ENCODE measurements around the gene BCL2.

The BCL2 gene

GRCh38 chr18:63185984-63186383 is 133.6 kb downstream of the BCL2 start:
- no CpG with 5 or more reads among the region's 2 CpGs for WGBS, 2 experiments (ENCODE audit: insufficient coverage in 2 of 2)
- H3K27ac ChIP-seq (ENCODE audit: low read depth, low read length, severe bottlenecking): no peak overlapping the region
- no peaks in the 10 kb centered on the region for H3K4me1 ChIP-seq (ENCODE audit: control insufficient read depth, insufficient read depth, low read length, poor library complexity, severe bottlenecking)
- H3K36me3 ChIP-seq (ENCODE audit: control insufficient read depth, insufficient read depth, low read length): no peaks in the 10 kb centered on the region
- no peaks in the 10 kb centered on the region for H3K9me3 ChIP-seq (ENCODE audit: control insufficient read depth, low read length)
- no peak overlapping the region for H3K4me3 ChIP-seq (ENCODE audit: extremely low read depth, insufficient read depth, low read length, poor library complexity, severe bottlenecking)

GRCh38 chr18:63183952-63184770 is 135.4 kb downstream of the BCL2 start:
- H3K36me3 ChIP-seq (ENCODE audit: control insufficient read depth, insufficient read depth, low read length): no peaks in the 10 kb centered on the region
- no peak overlapping the region for H3K4me3 ChIP-seq (ENCODE audit: extremely low read depth, insufficient read depth, low read length, poor library complexity, severe bottlenecking)
- peaks cover under 1% of the 10 kb centered on the region for H3K4me1 ChIP-seq (ENCODE audit: control insufficient read depth, insufficient read depth, low read length, poor library complexity, severe bottlenecking)
- WGBS, 2 experiments (ENCODE audit: insufficient coverage in 2 of 2): 84 to 95% methylated on average over 7 to 8 of the region's 8 CpGs
- H3K27ac ChIP-seq (ENCODE audit: low read depth, low read length, severe bottlenecking): no peak overlapping the region
- no peaks in the 10 kb centered on the region for H3K9me3 ChIP-seq (ENCODE audit: control insufficient read depth, low read length)

DNA sequence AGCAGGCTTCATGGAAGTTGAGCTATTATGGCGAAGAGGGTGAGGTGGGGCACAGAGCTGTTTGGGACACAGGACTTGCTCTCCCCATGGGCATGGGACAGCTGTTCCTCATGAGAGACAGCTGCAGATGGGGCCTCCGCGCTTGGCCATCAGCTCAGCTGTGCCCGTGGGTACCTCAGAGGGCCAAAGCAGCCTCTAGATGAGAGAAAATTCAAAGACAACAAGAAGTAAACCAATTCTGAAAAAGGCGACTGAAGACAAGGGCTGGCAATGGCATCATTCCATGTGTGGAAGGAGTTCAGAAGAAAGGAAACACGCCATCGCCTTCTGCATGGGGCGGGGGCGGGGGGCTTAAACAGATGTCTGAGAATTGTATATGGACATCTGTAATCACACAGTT is 136.2 kb downstream of the BCL2 start:
- 93 to 95% methylated on average over 4 to 5 of the region's 9 CpGs for WGBS, 2 experiments (ENCODE audit: insufficient coverage in 2 of 2)
- H3K9me3 ChIP-seq (ENCODE audit: control insufficient read depth, low read length): no peaks in the 10 kb centered on the region
- no peak overlapping the region for H3K4me3 ChIP-seq (ENCODE audit: extremely low read depth, insufficient read depth, low read length, poor library complexity, severe bottlenecking)
- no peak overlapping the region for H3K27ac ChIP-seq (ENCODE audit: low read depth, low read length, severe bottlenecking)
- peaks cover 3% of the 10 kb centered on the region for H3K4me1 ChIP-seq (ENCODE audit: control insufficient read depth, insufficient read depth, low read length, poor library complexity, severe bottlenecking)
- H3K36me3 ChIP-seq (ENCODE audit: control insufficient read depth, insufficient read depth, low read length): no peaks in the 10 kb centered on the region

- H3K4me3 ChIP-seq (ENCODE audit: extremely low read depth, insufficient read depth, low read length, poor library complexity, severe bottlenecking): no peak overlapping the region
- H3K9me3 ChIP-seq (ENCODE audit: control insufficient read depth, low read length): no peaks in the 10 kb centered on the region
- WGBS, 2 experiments (ENCODE audit: insufficient coverage in 2 of 2): 75 to 86% methylated on average over 5 of the region's 5 CpGs
- H3K4me1 ChIP-seq (ENCODE audit: control insufficient read depth, insufficient read depth, low read length, poor library complexity, severe bottlenecking): peaks cover 3% of the 10 kb centered on the region
- no peak overlapping the region for H3K27ac ChIP-seq (ENCODE audit: low read depth, low read length, severe bottlenecking)
- no peaks in the 10 kb centered on the region for H3K36me3 ChIP-seq (ENCODE audit: control insufficient read depth, insufficient read depth, low read length)
Observed at GRCh38 chr18:63182861-63183260, 136.7 kb downstream of the BCL2 start.

DNA sequence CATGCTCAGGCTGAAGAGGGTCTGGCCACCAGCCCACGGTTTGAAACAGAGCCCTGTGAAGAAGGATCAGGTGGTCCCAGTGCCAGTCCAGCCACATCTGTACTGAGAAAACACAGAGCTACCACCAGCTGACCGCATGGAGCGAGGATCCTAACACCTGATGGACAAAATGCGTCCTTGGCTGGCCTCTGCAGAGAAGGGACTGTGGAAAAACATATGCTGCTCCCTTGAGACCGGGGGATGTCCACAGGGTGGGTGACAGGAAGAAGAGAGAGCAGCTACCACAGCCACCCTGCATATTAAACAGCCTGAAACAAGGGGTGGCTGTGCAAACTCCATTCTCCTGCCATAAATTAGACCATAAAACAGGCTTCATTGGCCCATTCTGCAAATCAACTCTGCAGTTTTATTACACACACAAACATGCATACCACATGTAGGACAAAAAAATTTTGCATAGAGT is 137.2 kb downstream of the BCL2 start:
- Histone ChIP-seq H3K27ac (ENCODE audit: low read depth, low read length, severe bottlenecking) (no peak overlapping the region), H3K4me3 (ENCODE audit: extremely low read depth, insufficient read depth, low read length, poor library complexity, severe bottlenecking) (no peak overlapping the region), H3K9me3 (ENCODE audit: control insufficient read depth, low read length) (no peaks in the 10 kb centered on the region), H3K4me1 (ENCODE audit: control insufficient read depth, insufficient read depth, low read length, poor library complexity, severe bottlenecking) (peaks cover 3% of the 10 kb centered on the region), H3K36me3 (ENCODE audit: control insufficient read depth, insufficient read depth, low read length) (no peaks in the 10 kb centered on the region)
- WGBS, 2 experiments (ENCODE audit: insufficient coverage in 2 of 2): 88 to 90% methylated on average over 5 of the region's 5 CpGs

GRCh38 chr18:63181706-63182309 is 137.8 kb downstream of the BCL2 start:
- H3K4me1 ChIP-seq (ENCODE audit: control insufficient read depth, insufficient read depth, low read length, poor library complexity, severe bottlenecking): peaks cover 3% of the 10 kb centered on the region

DNA sequence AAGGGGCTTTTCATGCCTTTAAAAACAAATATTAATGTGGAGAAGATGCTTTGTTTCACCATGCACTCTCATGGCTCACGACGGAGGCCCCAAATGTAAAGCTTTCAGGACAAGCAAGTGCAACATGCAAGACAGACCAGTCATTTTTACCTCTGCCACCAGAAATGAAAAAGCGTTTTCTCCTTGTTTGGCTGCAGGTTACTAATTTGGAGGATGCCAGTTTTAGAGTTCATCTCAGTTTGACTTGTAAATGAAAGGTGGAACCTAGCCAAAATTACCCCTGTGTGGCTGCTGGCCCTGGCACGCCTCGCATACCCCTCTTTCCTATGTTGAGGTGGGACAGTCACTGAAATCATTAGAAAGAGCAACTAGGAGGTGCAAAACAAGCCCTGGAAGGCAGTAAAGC is 138.6 kb downstream of the BCL2 start:
- Histone ChIP-seq H3K4me1 (ENCODE audit: control insufficient read depth, insufficient read depth, low read length, poor library complexity, severe bottlenecking) (peaks cover 3% of the 10 kb centered on the region), H3K9me3 (ENCODE audit: control insufficient read depth, low read length) (no peaks in the 10 kb centered on the region), H3K36me3 (ENCODE audit: control insufficient read depth, insufficient read depth, low read length) (no peaks in the 10 kb centered on the region), H3K27ac (ENCODE audit: low read depth, low read length, severe bottlenecking) (no peak overlapping the region), H3K4me3 (ENCODE audit: extremely low read depth, insufficient read depth, low read length, poor library complexity, severe bottlenecking) (no peak overlapping the region)
- 93 to 100% methylated on average over 2 to 5 of the region's 5 CpGs for WGBS, 2 experiments (ENCODE audit: insufficient coverage in 2 of 2)

More at GRCh38 chr18:63181706-63182309, 137.8 kb downstream of the BCL2 start:
- Histone ChIP-seq H3K4me3 (ENCODE audit: extremely low read depth, insufficient read depth, low read length, poor library complexity, severe bottlenecking) (no peak overlapping the region), H3K36me3 (ENCODE audit: control insufficient read depth, insufficient read depth, low read length) (no peaks in the 10 kb centered on the region), H3K9me3 (ENCODE audit: control insufficient read depth, low read length) (no peaks in the 10 kb centered on the region), H3K27ac (ENCODE audit: low read depth, low read length, severe bottlenecking) (no peak overlapping the region)
- WGBS, 2 experiments (ENCODE audit: insufficient coverage in 2 of 2): 88 to 91% methylated on average over 3 of the region's 5 CpGs

- H3K4me1 ChIP-seq (ENCODE audit: control insufficient read depth, insufficient read depth, low read length, poor library complexity, severe bottlenecking): peaks cover 3% of the 10 kb centered on the region
- H3K27ac ChIP-seq (ENCODE audit: low read depth, low read length, severe bottlenecking): no peak overlapping the region
- WGBS, 2 experiments (ENCODE audit: insufficient coverage in 2 of 2): 83% methylated on average over 7 of the region's 11 CpGs; no CpG with 5 or more reads in 1 of the 2 experiments
- H3K9me3 ChIP-seq (ENCODE audit: control insufficient read depth, low read length): no peaks in the 10 kb centered on the region
- H3K36me3 ChIP-seq (ENCODE audit: control insufficient read depth, insufficient read depth, low read length): no peaks in the 10 kb centered on the region
- H3K4me3 ChIP-seq (ENCODE audit: extremely low read depth, insufficient read depth, low read length, poor library complexity, severe bottlenecking): no peak overlapping the region
Observed at GRCh38 chr18:63180321-63180720, 139.2 kb downstream of the BCL2 start.

DNA sequence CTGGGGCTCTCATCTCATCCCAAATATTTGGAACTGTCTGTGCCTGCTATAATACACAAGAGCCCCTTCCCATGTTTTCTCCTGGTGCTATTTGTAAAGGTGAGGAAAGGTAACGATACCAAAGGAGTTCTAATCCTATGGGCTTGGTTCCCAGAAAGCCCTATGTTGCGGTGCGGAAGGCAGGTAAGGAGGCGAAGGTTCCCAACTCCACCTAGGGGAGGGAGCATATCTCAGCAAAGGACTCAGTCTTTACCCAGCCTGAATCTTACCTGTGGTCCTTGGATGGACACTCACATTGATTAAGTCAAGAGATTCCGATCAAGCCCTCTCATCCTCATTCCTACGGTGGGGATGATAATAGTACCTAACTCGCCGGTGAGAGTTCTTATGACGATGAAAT is 140.1 kb downstream of the BCL2 start:
- 97% methylated on average over 9 of the region's 9 CpGs; no CpG with 5 or more reads in 1 of the 2 experiments for WGBS, 2 experiments (ENCODE audit: insufficient coverage in 2 of 2)
- Histone ChIP-seq H3K27ac (ENCODE audit: low read depth, low read length, severe bottlenecking) (no peak overlapping the region), H3K9me3 (ENCODE audit: control insufficient read depth, low read length) (no peaks in the 10 kb centered on the region), H3K4me1 (ENCODE audit: control insufficient read depth, insufficient read depth, low read length, poor library complexity, severe bottlenecking) (peaks cover 3% of the 10 kb centered on the region), H3K36me3 (ENCODE audit: control insufficient read depth, insufficient read depth, low read length) (no peaks in the 10 kb centered on the region), H3K4me3 (ENCODE audit: extremely low read depth, insufficient read depth, low read length, poor library complexity, severe bottlenecking) (no peak overlapping the region)

DNA sequence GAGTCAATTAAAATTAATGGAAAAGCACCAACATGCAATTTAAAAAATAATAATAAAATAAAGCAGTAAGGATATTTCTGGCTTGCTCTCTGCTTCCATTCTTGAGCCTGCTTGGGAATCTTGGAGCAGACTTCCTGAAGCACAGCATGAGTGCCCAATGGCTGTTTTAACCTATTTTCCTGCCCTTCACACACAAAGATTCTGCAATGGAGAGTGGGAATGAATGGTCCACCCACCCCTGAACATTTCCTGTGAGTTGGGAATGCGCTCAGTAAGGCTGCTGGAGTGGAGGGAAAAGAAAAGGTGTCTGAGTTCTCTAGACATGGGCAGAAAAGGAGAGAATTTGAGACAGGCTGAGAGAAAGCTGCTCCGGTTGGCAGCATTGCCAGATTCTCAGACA is 140.6 kb downstream of the BCL2 start:
- Histone ChIP-seq H3K27ac (ENCODE audit: low read depth, low read length, severe bottlenecking) (peak overlapping the region; percentile 47), H3K4me1 (ENCODE audit: control insufficient read depth, insufficient read depth, low read length, poor library complexity, severe bottlenecking) (peaks cover 3% of the 10 kb centered on the region), H3K9me3 (ENCODE audit: control insufficient read depth, low read length) (no peaks in the 10 kb centered on the region), H3K4me3 (ENCODE audit: extremely low read depth, insufficient read depth, low read length, poor library complexity, severe bottlenecking) (no peak overlapping the region), H3K36me3 (ENCODE audit: control insufficient read depth, insufficient read depth, low read length) (no peaks in the 10 kb centered on the region)
- 78 to 95% methylated on average over 2 of the region's 2 CpGs for WGBS, 2 experiments (ENCODE audit: insufficient coverage in 2 of 2)

Measured in mesodermal cell (in vitro differentiated cells).